ENCODE data around the gene CPD. TPM values are rescaled to one million over a fixed set of nuclear protein-coding genes. Genes with fewer than 3 reads are reported as not detected.

The CPD gene
- total RNA-seq, 1 experiment from 2014 or later = 47.9 TPM

DNA sequence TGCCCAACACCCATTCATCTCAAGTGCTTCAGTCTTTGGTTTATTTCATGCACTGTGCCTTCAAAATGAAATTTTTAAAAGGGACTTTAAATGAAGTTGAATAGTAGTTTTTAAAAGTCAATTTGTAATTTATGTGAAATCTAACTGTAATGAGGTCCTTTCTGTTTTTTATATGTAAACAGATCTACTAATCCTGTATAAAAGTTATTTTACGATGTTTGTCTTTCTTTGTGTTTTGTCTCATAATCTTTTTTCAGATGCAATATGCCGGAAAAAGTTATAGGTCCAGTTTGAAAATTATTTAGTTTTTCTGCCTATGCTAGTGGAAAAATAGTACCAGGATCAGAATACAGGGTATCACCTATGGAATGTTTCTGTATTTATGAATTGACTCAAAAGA, 89.7 kb downstream of the CPD start:
- intact Hi-C loops (cut with micrococcal nuclease) = no loop called here
- no peaks in the 10 kb centered on the region for H3K9me3 Mint-ChIP-seq (ENCODE audit: unreplicated experiment)
- H3K4me1 Mint-ChIP-seq (ENCODE audit: insufficient read depth, unreplicated experiment) = no peaks in the 10 kb centered on the region
- no peak overlapping the region for H3K4me3 Mint-ChIP-seq (ENCODE audit: unreplicated experiment)
- TF ChIP-seq, protein P1, sequence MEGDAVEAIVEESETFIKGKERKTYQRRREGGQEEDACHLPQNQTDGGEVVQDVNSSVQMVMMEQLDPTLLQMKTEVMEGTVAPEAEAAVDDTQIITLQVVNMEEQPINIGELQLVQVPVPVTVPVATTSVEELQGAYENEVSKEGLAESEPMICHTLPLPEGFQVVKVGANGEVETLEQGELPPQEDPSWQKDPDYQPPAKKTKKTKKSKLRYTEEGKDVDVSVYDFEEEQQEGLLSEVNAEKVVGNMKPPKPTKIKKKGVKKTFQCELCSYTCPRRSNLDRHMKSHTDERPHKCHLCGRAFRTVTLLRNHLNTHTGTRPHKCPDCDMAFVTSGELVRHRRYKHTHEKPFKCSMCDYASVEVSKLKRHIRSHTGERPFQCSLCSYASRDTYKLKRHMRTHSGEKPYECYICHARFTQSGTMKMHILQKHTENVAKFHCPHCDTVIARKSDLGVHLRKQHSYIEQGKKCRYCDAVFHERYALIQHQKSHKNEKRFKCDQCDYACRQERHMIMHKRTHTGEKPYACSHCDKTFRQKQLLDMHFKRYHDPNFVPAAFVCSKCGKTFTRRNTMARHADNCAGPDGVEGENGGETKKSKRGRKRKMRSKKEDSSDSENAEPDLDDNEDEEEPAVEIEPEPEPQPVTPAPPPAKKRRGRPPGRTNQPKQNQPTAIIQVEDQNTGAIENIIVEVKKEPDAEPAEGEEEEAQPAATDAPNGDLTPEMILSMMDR (IDR thresholded peaks at IDR 0.05; ENCODE audit: unreplicated experiment) = no peak
- DNase-seq (ENCODE audit: unreplicated experiment) = no peak
- no peaks in the 10 kb centered on the region for H3K36me3 Mint-ChIP-seq (ENCODE audit: insufficient read depth, unreplicated experiment)
- BruUV-seq (replicated peaks) = no TSS peak
- POLR2A ChIA-PET = interaction anchor here (3.0 kb wide), 1 partner anchor 9 kb away, joined by 23 read pairs; the partner anchor contains the start of gene GOSR1
- H3K27me3 Mint-ChIP-seq (ENCODE audit: insufficient read depth, unreplicated experiment) = no peaks in the 10 kb centered on the region
- CTCF ChIA-PET = interaction anchor here (0.7 to 2.2 kb wide), 2 partner anchors 8 to 9 kb away, joined by 3 to 12 read pairs; partner anchors contain the start of gene GOSR1
- no peak overlapping the region for H3K27ac Mint-ChIP-seq (ENCODE audit: low read depth, unreplicated experiment)

DNA sequence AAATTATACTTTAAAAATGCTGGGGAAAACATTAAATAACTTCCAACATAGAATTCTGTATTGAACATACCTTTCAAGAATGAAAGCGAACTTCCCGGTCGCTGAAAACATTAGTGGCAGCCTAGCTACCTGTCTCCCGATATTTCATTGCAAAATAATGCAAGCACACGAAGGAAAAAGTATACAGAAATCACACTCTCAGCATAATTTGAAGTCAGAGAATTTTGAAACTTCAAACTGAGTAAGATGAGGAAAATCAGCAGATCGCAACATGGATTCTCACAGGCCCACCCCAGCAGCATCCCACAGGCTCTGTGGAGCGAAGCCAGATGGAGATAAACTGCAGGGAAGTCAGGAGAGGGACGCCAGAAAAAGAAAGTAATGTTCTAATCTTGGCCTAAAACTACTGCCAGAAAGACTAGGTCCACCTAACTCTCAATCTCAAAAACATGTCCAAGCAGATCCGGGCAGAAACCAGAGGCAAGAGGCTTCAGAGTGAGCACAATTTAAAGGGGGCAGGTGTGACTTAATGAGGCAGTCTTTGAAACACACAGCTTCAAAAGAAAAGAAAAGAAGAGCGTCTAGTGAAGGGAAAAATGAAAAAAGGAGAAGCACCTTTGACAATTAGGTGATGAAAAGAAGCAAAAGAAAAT, 93.6 kb downstream of the CPD start:
- CTCF ChIA-PET = interaction anchor here (0.6 to 0.7 kb wide), 2 partner anchors 22 to 311 kb away, joined by 3 read pairs; no protein-coding TSS in a partner anchor
- TF ChIP-seq, protein P1 (IDR thresholded peaks at IDR 0.05; ENCODE audit: unreplicated experiment) = no peak
- POLR2A ChIA-PET = interaction anchor here (0.7 to 1.8 kb wide), 7 partner anchors 10 to 136 kb away, joined by 3 to 7 read pairs (median 4); no protein-coding TSS in a partner anchor
- H3K36me3 Mint-ChIP-seq (ENCODE audit: insufficient read depth, unreplicated experiment) = peaks cover 1% of the 10 kb centered on the region
- no peaks in the 10 kb centered on the region for H3K9me3 Mint-ChIP-seq (ENCODE audit: unreplicated experiment)
- H3K4me3 Mint-ChIP-seq (ENCODE audit: unreplicated experiment) = no peak overlapping the region
- H3K27me3 Mint-ChIP-seq (ENCODE audit: insufficient read depth, unreplicated experiment) = no peaks in the 10 kb centered on the region
- peak; percentile 26 for DNase-seq (ENCODE audit: unreplicated experiment)
- H3K4me1 Mint-ChIP-seq (ENCODE audit: insufficient read depth, unreplicated experiment) = peaks cover 7% of the 10 kb centered on the region
- H3K27ac Mint-ChIP-seq (ENCODE audit: low read depth, unreplicated experiment) = no peak overlapping the region
- intact Hi-C loops (cut with micrococcal nuclease) = no loop called here
- BruUV-seq (replicated peaks) = TSS peak; percentile 46

DNA sequence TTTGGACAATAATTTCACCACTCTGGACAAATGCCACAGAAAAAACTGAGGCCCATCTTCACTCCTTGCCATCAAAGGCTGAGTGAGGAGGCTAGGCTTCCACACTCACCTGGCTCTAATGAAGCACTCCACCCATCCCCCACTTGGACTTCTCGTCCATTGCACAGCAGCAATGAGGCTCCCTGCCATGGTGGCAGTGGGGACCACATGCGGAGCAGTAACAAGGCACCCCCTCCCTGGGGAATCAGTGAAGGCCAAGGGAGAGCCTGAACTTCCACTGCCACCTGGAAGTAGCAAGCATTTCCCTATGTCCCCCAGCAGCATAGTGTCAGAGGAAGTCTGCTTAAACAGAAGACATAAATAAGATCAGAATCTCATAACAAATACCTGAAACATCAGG, 96.5 kb downstream of the CPD start:
- POLR2A ChIA-PET = interaction anchor here (1.5 kb wide), 1 partner anchor 223 kb away, joined by 3 read pairs; no protein-coding TSS in a partner anchor
- no peaks in the 10 kb centered on the region for H3K9me3 Mint-ChIP-seq (ENCODE audit: unreplicated experiment)

DNA sequence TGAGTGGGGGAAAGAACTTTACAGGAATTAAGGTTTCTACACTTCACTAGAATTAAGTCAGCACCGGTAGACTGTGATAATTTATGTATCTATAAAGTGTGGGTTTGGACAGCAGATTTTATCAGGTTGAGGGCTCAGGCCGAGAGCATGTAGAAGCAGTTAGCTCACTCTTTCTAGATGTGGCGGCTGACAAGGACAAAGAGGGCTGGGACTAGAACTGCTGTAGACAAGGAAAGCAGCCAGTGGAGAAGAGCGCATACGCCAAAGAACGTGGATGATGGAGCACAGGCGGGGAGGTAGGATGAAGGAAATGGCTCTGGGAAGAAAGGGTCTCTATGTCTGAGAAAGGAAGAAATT, 98.0 kb downstream of the CPD start:
- BruUV-seq (replicated peaks) = TSS peak; percentile 35
- peaks cover 29% of the 10 kb centered on the region for H3K36me3 Mint-ChIP-seq (ENCODE audit: insufficient read depth, unreplicated experiment)
- POLR2A ChIA-PET = interaction anchor here (0.6 to 2.9 kb wide), 22 partner anchors 10 to 363 kb away, joined by 3 to 23 read pairs (median 4); partner anchors contain the start of gene BLMH
- intact Hi-C loops (cut with micrococcal nuclease) = loop anchor here (1.0 to 5.0 kb wide), 4 partner anchors 94 to 241 kb away; no protein-coding TSS in a partner anchor
- DNase-seq (ENCODE audit: unreplicated experiment) = no peak
- no peaks in the 10 kb centered on the region for H3K9me3 Mint-ChIP-seq (ENCODE audit: unreplicated experiment)
- H3K27ac Mint-ChIP-seq (ENCODE audit: low read depth, unreplicated experiment) = peak overlapping the region; percentile 100
- peak overlapping the region; percentile 96 for H3K4me3 Mint-ChIP-seq (ENCODE audit: unreplicated experiment)
- TF ChIP-seq, protein P1 (IDR thresholded peaks at IDR 0.05; ENCODE audit: unreplicated experiment) = no peak
- H3K27me3 Mint-ChIP-seq (ENCODE audit: insufficient read depth, unreplicated experiment) = no peaks in the 10 kb centered on the region
- CTCF ChIA-PET = interaction anchor here (0.6 to 4.3 kb wide), 16 partner anchors 9 to 739 kb away, joined by 3 to 14 read pairs (median 4); partner anchors contain the start of gene BLMH
- H3K4me1 Mint-ChIP-seq (ENCODE audit: insufficient read depth, unreplicated experiment) = peaks cover 12% of the 10 kb centered on the region

More for the DNA sequence above, 96.5 kb downstream of the CPD start:
- no TSS peak for BruUV-seq (replicated peaks)
- peaks cover 14% of the 10 kb centered on the region for H3K36me3 Mint-ChIP-seq (ENCODE audit: insufficient read depth, unreplicated experiment)
- TF ChIP-seq, protein P1 (IDR thresholded peaks at IDR 0.05; ENCODE audit: unreplicated experiment) = no peak
- no peak for DNase-seq (ENCODE audit: unreplicated experiment)
- peaks cover 12% of the 10 kb centered on the region for H3K4me1 Mint-ChIP-seq (ENCODE audit: insufficient read depth, unreplicated experiment)
- H3K27me3 Mint-ChIP-seq (ENCODE audit: insufficient read depth, unreplicated experiment) = no peaks in the 10 kb centered on the region
- CTCF ChIA-PET = interaction anchor here (0.6 to 4.3 kb wide), 4 partner anchors 8 to 369 kb away, joined by 3 to 14 read pairs (median 3); no protein-coding TSS in a partner anchor
- no peak overlapping the region for H3K4me3 Mint-ChIP-seq (ENCODE audit: unreplicated experiment)
- intact Hi-C loops (cut with micrococcal nuclease) = loop anchor here (5.0 kb wide), 2 partner anchors 93 to 242 kb away; no protein-coding TSS in a partner anchor
- H3K27ac Mint-ChIP-seq (ENCODE audit: low read depth, unreplicated experiment) = no peak overlapping the region
